Stimulated activated CD4-positive, alpha-beta T cell treated with anti-CD3 and anti-CD28 coated beads, Interleukin-4, amount 100 ng/mL, for 24 hours (primary cell): ENCODE measurements around the gene LUZP4.
"Not testable (repeated sequence)": the region's sequence is repeated elsewhere in the genome, so short reads cannot be mapped to it uniquely, and the experiment has no call there.

Source experiments
- DNase-seq: peaks from one replicate; pipeline ENCODE4 v3.0.0-alpha.2; 2020

The LUZP4 gene

GRCh38 chrX:115339441-115340025 lies 50.0 kb downstream of the LUZP4 start:
- no peak for DNase-seq

- DNase-seq: no peak
Measured at GRCh38 chrX:115341421-115341820, 51.9 kb downstream of the LUZP4 start.

GRCh38 chrX:115344885-115345614 lies 55.5 kb downstream of the LUZP4 start:
- no peak for DNase-seq

GRCh38 chrX:115345615-115346014 lies 56.1 kb downstream of the LUZP4 start:
- no peak for DNase-seq

GRCh38 chrX:115346738-115347137 lies 57.2 kb downstream of the LUZP4 start:
- not testable (repeated sequence) for DNase-seq

- no peak for DNase-seq
Measured at GRCh38 chrX:115348446-115349225, 59.1 kb downstream of the LUZP4 start.

GRCh38 chrX:115350711-115351381 lies 61.3 kb downstream of the LUZP4 start:
- DNase-seq: no peak

GRCh38 chrX:115356369-115356768 lies 66.9 kb downstream of the LUZP4 start:
- no peak for DNase-seq
